Heart left ventricle (tissue), 13 donors: ENCODE data around the gene CTTNBP2.

Source experiments
- POLR2A ChIP-seq, 2 donors: fragments of 450-650 bp; IDR thresholded peaks; one replicate each; pipeline ENCODE4 v1.6.1; 2017; ENCODE audit warnings: antibody characterized with exemption in 2 of 2, mild to moderate bottlenecking in 2 of 2, moderate library complexity in 2 of 2
- TF ChIP-seq, protein P1 (sequence below), 12 donors: fragments of 200-600 bp; sonication (generic) in 4 of 12; IDR thresholded peaks; one replicate each; pipeline versions ENCODE4 v1.5.0 to v1.8.0; 2018 to 2022; ENCODE audit warnings: antibody characterized with exemption in 12 of 12, mild to moderate bottlenecking in 5 of 12
- donor health status: ischemic (EF 13 %, LVEDD 7.1; RV severe dilation, severe dysfunction).
- donor health status: DM: no; HTN: yes; CAD: no.
- donor health status: DM: no; HTN: no; CAD: no.
- donor health status: ischemic (EF 25% LVEDD 6.9; RV normal size, moderate dysfunction).
- donor health status: ischemic (EF 25% LVEDD 5.7; RV mildly dilated, moderate dysfunction).
- donor health status: ischemic (EF 35%, LVEDD 5.7; RV mildly dilated, moderate dysfunction).
- donor health status: nonischemic (EF 11% LVEDD 7.7; RV severe dilation, severe dysfunction).
- donor health status: DM: yes; HTN: yes; CAD: no.
- donor health status: PGD.
- donor health status: ischemic (EF 29% LVEDD 5.4; RV normal size, mild dysfunction).
- donor health status: nonischemic (EF 23%, LVEDD 6.1; RV moderate dilation, normal function).

DNA sequence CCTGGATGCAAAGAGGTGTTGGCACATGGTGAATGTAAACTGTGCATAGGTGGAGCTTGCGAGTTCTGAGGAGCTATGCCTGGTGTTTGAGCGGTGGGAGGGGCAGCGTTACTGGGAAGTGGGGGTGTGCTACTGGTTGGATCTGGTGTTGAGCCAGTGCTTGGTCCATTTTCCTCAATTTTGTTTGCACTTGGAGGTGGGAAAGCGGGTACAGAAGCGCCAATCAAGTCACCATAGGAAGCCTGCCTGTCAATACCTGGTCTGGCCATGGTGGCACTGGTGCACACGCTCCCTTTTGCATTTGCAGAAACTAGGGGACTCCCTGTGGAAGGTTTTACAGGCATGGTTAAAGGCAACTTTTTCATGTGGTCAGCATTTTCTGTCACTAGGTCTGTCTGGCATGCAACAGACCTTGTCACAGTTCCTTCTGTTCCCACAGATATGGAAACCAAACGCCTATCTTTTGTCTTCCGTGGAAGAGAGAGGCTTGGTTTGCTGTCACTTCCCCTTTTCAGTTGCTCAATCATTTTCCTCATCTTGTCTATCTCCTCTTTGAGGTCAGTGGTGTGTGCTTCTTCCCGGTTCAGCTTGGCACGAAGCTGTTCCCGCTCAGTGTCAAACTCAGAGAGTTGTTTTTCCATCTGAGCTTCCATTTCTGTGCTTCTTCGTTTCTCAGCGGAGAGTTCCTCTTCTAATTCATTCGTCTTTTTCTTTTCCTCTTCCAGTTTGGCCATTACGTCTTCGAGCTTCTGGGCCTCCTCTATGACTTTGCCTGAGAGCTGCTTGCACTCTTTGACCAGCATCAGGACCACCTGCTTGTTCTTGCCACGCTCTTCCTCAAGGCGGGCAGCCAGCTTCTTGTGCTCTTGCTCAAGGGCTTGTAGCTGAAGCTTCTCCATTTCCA, 81.1 kb downstream of the CTTNBP2 start:
- TF ChIP-seq POLR2A (IDR thresholded peaks at IDR 0.05) = no peak
- TF ChIP-seq, protein P1, sequence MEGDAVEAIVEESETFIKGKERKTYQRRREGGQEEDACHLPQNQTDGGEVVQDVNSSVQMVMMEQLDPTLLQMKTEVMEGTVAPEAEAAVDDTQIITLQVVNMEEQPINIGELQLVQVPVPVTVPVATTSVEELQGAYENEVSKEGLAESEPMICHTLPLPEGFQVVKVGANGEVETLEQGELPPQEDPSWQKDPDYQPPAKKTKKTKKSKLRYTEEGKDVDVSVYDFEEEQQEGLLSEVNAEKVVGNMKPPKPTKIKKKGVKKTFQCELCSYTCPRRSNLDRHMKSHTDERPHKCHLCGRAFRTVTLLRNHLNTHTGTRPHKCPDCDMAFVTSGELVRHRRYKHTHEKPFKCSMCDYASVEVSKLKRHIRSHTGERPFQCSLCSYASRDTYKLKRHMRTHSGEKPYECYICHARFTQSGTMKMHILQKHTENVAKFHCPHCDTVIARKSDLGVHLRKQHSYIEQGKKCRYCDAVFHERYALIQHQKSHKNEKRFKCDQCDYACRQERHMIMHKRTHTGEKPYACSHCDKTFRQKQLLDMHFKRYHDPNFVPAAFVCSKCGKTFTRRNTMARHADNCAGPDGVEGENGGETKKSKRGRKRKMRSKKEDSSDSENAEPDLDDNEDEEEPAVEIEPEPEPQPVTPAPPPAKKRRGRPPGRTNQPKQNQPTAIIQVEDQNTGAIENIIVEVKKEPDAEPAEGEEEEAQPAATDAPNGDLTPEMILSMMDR (IDR thresholded peaks at IDR 0.05) = no peak
